CD4-positive, alpha-beta T cell treated with Interleukin-6 for 4 hours (primary cell): Measurements from ENCODE around the gene NTN1.

ENCODE experiments used
- DNase-seq: peaks from one replicate; pipeline ENCODE4 v3.0.0-alpha.2; 2020; ENCODE audit warnings: mixed read lengths

NTN1 gene

DNA sequence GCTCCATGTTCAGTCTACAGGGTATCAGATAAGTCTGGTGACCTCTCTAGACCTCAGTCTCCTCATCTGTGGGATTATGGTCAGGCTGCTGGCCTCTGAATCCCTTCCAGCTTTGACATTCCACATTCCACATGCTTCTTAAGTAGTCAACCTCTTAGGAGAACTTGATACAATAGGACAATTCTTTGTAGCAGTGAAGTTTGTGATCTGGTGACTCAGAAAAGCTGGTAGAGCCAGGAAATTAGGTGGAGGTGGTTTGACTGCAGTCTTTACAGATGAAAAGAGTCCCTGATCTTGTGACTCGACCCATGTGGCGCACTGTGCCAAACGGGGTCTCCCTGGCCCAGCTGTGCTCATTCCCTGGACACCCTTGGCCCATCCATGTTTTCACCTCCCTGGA lies 147.8 kb downstream of the NTN1 start:
- DNase-seq = no peak

DNA sequence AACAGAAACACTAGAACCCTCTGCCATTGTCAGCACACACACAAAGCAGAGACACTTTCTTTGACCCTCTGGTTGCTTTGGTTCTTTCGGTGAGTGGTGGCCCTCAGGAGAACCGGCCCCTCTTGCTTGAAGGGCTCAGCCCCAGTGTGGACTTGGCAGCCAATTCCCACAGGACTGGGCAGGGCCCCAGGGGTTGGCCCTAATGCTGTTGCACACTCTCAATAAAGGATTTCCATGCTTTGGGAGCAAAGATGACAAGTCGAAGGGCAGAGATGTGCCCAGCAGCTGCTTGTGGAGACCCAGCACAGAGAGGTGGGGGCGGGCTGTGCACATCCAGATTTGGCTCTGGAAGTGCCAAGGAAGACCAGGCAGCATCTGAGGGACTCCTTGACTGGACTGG lies 149.0 kb downstream of the NTN1 start:
- DNase-seq = no peak

DNA sequence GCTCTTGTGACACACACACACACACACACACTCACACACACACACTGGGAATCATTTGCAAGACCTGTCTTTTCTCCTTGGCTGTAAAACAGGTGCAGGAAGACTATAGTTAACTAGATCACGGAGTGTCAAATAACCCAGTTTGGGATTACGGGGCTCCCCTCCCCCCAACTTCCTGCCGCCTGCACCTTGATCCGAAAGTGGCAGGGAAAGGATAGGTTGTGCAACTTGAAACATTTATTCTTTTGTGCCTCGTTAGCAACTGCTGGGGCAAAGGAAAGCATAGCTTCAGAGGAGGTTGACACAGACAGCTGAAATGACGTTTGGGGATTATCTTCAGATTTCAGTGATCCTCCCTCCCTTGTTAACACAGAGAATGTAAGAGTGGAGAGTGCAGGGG lies 149.5 kb downstream of the NTN1 start:
- DNase-seq = no peak

DNA sequence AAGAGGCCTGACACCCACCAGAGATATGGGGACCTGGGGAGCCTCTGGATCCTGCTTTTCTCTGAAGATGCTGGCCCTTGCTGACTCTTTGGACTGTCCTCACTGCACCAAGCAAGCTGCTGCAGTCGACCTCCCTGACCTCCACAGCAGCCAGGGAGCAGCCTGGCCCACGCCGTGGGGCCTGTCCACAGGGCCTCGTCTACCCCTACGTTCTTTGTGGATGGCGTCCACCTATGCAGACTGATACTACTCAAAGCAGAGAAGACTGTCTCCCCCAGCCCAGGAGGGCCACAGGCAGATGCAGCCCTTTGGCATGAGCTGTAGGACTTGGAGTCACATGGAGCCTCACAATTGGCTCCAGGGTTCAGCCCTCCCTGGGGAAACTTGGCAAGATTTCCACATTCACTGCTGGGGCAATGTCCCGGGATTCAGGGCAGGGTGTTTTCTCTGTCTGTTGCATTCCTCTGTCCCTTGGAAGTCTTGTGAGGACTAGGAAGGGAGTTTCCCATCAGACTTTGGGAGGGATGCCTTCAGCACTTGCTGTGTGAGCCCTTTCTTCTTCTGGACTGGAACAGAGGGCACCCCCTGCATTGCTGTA lies 152.2 kb downstream of the NTN1 start:
- DNase-seq = no peak

DNA sequence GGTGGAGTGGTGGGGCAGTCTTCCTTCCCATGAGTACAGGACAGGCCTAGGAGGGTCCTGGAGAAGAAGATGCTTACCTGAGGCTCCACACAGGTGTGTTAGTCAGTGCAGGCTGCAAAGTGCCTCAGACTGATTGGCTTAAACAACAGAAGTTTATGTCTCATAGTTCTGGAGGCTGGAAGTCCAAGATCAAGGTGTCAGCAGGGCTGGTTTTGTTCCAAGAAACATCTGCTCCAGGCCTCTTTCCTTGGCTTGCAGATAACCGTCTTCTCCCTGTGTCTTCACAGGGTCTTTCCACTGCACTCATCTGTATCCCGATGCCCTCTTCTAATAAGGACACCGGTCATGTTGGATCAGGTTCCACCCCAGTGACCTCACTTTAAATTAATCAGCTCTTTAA lies 153.0 kb downstream of the NTN1 start:
- no peak for DNase-seq

DNA sequence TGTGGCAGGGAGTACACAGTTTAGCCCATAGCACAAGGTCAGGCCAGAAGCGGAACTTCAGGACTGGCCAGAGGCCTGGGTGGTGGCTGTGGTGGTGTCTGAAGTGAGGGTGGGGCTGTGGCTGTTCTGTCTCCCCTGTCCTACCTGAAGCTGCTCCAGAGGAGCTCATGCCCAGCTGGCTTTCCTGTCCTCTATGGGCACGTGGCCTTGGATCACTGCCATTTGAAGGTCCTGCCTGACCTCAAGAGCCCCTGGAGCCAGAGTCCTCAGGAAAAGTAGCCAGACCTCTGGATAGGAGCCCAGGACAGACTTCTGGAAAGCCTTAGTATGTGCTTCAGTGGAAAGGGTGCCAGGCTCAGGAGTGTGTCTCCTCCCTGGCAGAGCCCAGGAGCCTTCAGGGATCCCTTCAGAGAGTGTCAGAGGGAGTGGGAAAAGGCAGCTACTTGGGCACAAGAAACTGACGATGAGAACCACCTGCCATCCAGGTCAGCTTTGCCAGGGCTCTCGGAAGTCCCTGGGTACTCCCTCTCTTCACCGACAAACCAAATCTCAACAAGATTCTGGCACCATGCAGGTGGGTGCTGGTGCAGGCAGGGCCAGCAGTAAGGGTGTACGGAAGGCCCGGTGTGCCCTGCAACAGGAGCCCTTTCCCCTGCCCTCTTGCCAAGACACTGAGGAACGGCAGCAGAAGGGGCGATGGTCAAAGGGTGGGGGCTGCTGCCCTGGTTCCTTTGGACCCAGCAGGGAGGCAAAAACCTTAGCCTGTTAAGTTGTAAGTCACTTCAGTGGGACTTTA lies 153.7 kb downstream of the NTN1 start:
- DNase-seq = no peak

DNA sequence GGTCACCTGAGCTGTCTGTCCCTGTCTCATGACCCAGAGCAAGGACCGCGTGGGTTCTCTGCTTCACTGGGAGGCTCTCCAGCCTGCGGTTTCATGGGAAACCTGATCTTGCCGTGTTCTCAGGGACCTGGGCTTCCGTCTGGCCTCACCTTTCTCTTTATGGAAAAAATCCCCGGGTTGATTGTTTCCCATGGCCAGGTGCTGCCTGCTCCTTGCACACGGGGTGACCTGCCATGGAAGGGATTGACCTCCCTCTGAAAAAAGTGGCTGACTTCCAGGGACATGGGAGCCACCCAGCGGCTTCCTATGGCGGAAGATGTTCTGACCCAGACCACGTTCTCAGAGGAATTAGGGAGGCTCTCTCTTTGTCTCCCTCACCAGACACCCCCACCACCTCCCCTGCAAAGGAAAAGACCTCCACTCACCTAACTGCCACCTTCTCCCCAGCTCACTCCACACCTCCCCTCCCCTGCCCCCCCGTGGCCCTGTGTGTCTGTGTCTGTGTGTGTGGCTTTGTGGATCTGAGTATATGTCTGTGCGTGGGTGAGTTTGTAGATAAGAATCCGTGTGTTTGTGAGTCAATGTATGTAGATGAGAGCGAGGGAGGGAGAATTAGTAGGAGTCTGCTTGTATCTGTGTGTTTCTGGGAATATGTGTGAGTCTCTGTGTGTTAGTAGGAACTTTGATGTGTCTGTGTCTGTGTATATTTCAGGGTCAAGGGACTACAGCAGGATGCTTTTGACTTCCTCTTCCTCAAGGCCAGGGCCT lies 154.6 kb downstream of the NTN1 start:
- no peak for DNase-seq

DNA sequence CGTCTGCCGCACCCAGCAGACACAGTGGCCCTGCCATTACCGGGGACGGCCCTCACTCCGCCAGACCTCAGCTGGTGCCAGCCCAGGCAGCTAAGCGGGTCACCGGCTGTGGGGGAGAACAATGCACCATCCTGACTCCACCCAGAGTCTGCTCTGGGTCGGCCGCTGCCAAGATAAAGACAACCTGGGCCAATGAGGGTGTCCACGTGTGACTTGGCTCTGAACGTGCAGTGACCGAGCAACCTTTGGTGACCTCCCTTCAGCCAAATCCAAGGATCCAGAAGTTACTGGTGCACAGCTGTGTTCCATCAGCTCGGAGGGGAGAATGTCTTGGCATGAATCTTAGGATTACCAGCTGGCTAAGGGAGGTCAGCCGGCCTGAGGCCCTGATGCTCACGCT lies 155.9 kb downstream of the NTN1 start:
- DNase-seq = no peak

DNA sequence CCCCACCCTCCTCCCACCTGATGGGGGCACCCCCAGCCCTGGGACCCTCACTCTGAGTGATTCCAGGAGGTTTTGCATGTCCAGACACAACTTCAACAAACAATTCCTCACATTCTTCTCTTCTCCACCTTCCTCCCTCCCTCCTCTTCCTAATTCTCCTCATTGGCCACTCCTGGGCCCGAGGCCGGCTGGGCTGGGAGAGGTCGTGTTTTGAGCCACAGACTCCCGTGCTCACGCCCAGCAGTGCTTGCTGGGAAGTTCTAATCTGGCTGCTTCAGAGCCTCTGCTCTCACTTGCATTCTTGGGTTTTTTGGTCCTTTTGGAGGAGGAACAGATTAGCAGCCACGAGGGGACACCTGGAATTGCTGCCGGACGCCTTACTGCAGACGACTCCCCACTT lies 157.0 kb downstream of the NTN1 start:
- no peak for DNase-seq

DNA sequence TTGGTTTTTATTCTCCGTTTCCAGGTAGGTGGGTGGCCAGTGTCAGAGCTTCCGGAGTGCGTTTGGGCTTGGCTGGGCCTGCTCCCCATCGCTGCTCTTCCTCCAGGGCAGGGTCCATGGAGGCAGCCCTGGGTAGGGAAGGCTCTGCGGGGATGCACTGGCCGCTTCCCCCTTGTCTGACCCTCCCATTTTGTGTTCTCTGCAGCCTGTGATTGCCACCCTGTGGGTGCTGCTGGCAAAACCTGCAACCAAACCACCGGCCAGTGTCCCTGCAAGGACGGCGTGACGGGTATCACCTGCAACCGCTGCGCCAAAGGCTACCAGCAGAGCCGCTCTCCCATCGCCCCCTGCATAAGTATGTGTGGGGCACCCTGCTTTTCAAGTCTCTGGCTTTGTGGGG lies 158.3 kb downstream of the NTN1 start:
- DNase-seq = no peak

DNA sequence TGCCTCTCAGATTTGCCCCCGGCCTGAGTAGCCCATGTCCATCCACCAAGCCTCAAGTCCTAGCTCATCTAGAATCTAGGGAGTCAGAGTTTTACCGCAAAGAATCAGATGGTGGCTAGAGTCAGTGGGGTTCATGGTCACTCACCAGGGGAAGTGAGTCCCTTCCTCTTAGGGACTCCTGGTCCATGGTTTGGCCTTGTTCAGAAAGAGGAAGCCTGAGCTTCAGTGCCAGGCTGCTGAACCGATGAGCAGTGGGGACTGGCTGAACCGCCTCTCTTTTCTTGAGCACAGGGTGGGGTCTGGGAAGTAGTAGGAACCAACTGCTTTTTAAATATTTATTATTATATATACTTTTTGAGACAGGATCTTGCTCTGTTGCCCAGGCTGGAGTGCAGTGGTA lies 160.3 kb downstream of the NTN1 start:
- DNase-seq = no peak

DNA sequence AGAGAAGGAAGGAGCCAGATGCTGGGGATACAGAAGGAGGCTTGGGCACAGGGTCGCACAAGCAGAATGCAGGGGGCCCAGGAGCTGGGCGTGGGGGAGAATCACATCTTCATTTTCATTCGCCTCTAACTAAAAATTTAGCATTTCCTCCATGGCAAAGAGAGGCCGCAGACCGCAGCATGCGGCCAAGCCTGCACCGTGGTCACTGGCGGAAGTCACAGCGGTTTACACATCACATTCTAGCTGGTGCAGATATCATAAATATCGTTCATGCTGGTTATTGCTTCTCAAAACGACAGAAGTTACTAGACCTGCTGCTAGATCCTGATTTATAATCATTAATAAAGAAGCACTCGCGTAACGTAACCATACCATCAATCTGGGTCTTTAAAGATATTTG lies 162.0 kb downstream of the NTN1 start:
- DNase-seq = no peak

DNA sequence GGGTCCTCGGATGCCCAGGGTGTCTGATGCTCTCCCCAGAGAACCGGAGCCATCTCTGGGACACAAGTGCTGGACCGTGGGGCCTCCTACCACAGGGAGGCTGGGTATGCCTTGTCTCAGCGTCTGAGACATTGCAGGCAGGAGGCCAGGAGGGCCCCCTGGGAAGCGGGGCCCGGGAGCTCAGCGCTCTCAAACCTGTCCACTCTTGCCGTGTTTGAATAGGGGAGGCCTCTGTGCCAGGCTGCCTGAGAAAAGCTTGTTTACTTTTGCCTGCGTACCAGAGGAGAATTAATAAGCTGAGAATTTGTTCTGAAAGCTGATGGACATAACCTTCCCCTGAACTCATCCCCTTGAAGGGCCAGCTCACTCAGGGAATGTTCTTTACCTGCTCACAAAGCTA lies 163.8 kb downstream of the NTN1 start:
- DNase-seq = no peak

DNA sequence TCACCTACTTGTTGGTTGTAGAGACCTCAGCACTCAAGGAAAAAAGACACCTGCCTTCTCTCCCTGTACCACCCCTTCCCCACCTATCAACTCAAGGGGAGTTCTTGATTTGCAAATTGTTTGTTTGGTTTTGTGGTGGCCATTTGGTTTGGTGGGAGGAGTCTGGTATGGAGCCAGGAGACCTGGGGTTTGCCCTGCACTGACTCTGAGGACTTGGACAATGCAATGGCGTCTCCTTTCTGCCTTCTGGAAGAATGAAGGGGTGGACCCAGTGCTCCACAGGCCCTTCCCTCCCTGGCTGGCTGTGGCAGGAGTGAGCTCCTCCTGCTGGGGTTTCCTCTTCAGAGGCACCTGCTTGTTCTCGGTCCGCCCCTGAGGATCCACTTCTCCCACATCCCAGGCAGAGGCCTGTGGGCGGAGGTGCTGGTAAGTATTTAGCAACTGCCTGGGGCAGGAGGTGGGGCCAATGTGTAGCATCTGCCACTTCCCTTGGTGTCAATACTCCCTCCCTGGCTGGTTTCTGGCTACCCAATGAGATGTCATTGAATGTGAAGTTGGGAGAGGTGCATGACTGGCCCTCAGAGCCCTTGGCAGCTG lies 164.5 kb downstream of the NTN1 start:
- no peak for DNase-seq

DNA sequence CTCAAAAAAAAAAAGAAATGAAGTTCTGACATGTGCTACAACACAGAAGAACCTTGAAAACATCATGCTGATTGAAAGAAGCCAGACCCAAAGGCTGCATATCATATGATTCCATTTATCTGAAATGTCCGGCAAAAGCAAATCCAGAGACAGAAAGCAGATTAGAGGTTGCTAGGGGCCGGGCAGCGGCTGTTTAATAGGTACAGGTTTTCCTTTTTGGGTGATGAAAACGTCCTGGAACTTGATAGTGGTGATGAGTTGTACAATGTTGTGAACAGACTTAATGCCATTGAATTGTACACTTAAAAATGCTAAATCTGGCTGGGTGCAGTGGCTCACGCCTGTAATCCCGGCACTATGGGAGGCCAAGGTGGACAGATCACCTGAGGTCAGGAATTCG lies 166.5 kb downstream of the NTN1 start:
- no peak for DNase-seq

DNA sequence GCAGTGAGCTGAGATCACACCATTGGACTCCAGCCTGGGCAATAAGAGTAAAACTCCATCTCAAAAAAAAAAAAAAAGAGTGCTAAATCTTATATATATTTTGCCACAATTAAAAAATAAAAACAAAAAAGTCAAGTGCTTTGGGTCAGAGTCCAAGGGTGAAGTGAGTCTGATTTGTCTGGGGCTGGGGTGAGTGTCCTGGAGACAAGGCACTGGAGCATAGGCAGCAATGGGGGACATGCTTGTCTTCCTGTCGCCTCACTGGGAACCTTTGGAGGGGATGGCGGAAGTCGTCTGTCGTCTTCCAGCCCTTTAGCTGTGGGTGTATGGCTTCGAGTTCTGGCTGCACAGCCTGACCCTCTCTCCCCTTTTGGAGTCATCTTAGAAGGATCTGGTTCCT lies 167.1 kb downstream of the NTN1 start:
- no peak for DNase-seq

DNA sequence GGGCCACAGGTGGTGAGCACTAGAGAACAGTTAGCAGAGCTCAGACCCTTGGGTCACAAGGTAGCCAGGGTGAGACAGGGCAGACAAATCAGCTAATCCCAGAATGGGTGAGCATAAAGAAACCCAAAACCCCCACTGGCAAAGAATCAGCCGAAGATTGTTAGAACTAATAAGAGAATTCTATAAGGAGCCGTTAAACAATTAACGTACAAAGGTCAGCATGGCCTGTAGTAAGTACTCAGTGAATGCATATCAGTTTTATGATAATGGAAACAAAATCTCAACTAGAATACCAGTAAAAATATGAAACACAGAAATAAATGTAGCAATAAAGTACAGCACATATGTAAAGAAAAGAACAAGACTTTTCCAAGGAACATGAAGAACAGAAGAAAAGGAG lies 168.6 kb downstream of the NTN1 start:
- no peak for DNase-seq

DNA sequence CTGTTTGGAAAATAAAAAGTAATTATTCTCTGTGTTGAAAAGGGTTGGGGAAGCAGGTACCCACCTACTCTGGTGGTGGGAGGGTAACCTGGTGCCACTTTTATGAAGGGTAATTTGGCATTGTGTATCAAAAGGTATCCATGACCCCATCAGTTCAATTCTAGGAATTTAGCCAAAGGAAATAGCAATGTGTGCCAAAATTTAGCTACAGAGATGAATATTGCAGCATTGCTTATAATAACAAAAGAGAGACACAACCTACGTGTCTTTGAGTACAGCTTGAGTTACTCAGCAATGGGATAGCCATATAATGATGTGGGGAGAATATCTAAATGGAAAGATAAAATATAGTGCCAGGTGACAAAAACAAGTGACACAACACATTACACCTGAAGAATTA lies 170.7 kb downstream of the NTN1 start:
- DNase-seq = no peak

DNA sequence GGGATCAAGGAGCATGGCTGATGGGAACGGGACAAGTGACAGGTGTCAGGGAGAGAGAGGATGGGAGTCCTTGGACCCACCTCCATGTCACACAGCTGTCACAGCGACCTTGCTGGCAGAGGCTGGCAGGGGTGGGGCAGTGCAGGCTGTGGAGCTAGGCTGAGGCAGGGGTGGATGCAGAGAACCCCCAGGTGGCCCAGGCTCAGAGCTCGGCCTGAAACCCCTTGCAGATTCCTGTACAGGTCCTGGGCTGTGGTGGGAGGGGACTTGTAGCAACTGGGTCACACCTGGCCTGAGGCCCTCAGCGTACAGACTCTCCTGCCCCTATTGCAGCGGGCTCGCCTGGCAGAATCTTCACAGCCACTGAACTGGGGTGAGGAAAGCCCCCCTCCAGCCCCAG lies 174.1 kb downstream of the NTN1 start:
- no peak for DNase-seq

DNA sequence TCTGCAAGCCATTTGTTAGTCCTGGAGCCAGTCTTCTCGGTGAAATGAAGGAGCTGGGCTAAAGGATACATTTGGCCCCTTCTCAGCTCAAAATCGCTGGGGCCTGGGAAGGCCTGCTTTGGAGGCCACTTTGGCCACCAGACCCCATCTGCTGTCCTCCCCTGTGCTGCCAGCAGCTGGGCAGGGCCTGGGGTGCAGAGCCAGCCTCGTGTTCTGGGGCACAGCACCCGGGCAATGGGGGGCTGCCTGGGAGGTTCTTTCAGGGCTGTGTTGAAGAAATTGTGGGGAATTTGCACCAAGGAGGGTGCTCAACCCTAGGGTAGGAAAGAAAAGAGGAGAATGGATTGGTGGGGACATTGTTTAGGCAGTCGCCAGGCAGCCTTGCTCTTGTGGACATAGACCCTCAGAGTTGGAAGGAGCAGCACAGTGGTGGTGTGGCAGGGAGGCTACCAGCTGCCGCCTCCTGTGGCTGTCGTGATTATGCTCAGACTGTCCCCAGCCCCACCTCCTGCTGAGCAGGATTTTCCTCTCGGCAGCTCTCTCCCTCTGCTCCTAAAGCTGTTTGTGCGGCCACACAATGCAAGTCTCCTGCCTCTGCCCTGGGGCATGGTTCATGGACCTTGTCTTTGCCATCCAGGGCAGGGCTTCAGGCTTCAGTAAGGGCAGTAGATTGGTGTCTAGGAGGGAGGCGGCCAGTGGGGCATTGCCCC lies 174.8 kb downstream of the NTN1 start:
- DNase-seq = no peak

DNA sequence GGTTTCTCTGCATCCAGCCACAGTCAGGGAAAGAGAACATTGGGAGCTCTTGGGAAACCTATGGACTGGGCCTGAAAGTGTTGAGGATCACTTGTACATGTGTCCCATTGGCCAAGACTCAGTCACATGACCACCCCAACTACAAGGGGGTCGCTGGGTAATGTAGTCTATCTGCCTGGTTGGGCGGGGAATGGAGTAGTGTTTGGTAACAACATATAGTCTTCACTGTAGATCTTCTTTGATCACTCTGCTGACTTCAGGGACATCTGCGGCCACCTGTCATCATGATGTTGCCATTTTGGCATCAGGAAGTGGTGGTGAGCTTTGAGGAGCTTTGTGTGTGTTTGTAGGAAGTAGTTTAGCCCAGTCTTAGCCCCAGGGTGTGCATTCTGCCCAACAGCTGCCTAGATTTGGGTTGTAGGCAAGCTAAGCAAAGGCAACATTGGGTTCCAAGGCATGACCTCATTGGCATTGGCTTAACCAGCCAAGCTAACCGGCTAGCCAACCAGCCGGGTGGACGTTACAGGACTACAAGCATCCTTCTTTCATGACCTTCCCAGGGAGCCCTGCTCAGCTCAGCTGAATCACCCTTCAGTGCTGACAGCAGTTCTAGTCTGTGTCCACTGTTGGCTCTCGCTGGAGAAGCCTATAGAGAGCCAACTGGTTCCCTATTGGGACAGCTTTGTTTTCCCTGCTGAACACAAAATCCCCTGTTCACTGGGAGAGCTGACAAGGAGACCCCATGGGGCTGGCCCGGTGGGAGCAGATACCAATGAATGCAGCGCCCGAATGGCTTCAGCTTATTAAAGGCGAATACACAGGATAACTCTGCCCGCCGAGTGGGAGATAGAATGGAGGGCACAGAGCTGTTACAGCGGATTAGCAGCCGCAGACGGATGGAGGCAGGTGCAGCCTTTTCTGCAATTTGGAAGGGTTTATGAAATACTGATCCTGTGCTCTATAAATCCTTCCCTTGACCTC lies 178.6 kb downstream of the NTN1 start:
- DNase-seq = no peak
